Esophagus squamous epithelium (tissue), 5 donors: ENCODE data around the gene ARFGAP3. TPM values are rescaled to one million over a fixed set of nuclear protein-coding genes. Genes with fewer than 3 reads are reported as not detected.

ENCODE experiments used
- DNase-seq: peaks from one replicate; lab custom pipeline; 2025; lab: John Stamatoyannopoulos, UW
- H3K27ac ChIP-seq, 4 donors: fragments of 200-600 bp; sonication (generic); one replicate each; pipeline ENCODE4 v1.5.1; 2016 to 2019; ENCODE audit warnings: mild to moderate bottlenecking in 1 of 4
- H3K27me3 ChIP-seq, 4 donors: fragments of 200-600 bp; sonication (generic); 1 replicate in 3 of 4; 2 replicates in 1 of 4; pipeline versions ENCODE4 v1.5.1 to v1.6.0; 2017 to 2021; ENCODE audit warnings: antibody characterized with exemption in 1 of 4
- H3K36me3 ChIP-seq, 3 donors: fragments of 200-600 bp; sonication (generic); one replicate each; pipeline ENCODE4 v1.5.1; 2016 to 2019
- H3K4me1 ChIP-seq, 3 donors: fragments of 200-600 bp; sonication (generic); one replicate each; pipeline ENCODE4 v1.5.1; 2017 to 2019
- H3K4me3 ChIP-seq, 4 donors: fragments of 200-600 bp; sonication (generic); 1 replicate in 3 of 4; 2 replicates in 1 of 4; pipeline ENCODE4 v1.5.1; 2016 to 2019; ENCODE audit warnings: mild to moderate bottlenecking in 2 of 4, moderate library complexity in 1 of 4
- H3K9me3 ChIP-seq, 3 donors: fragments of 200-600 bp; sonication (generic); one replicate each; pipeline ENCODE4 v1.5.1; 2016 to 2019
- CTCF ChIP-seq, 6 experiments: fragments of 450-650 bp in 4 of 6; fragments of 200-600 bp in 2 of 6; sonication (generic) in 2 of 6; IDR thresholded peaks; one replicate each; pipeline ENCODE4 v1.5.1; 2016 to 2019; ENCODE audit warnings: antibody characterized with exemption in 6 of 6, mild to moderate bottlenecking in 4 of 6, moderate library complexity in 4 of 6
- POLR2A ChIP-seq, 4 donors: fragments of 450-650 bp; IDR thresholded peaks; one replicate each; pipeline ENCODE4 v1.6.1; 2017; ENCODE audit warnings: antibody characterized with exemption in 4 of 4, mild to moderate bottlenecking in 4 of 4, moderate library complexity in 3 of 4
- WGBS, 2 donors: methylation state at CpG; one replicate each; pipeline ENCODE4 v1.1.5; 2018; 5-methylcytosine and 5-hydroxymethylcytosine counted together
- intact Hi-C: fragments of 100-400 bp; cut with DNase I; formaldehyde crosslinking; loops from one replicate; pipeline ENCODE4 v1.15.0; 2022
- total RNA-seq, 4 donors: library from RNA; depleted of rRNA; stranded (reverse); fragments of >200 nt; gene quantifications; one replicate each; pipeline ENCODE4 v1.1.0, GENCODE V29; 2016
- donor health status: DM: yes; HTN: yes; CAD: no.

Gene ARFGAP3
- total RNA-seq, 4 donors from 2014 or later = 27.3 to 35.1 (median 30.5) TPM

DNA sequence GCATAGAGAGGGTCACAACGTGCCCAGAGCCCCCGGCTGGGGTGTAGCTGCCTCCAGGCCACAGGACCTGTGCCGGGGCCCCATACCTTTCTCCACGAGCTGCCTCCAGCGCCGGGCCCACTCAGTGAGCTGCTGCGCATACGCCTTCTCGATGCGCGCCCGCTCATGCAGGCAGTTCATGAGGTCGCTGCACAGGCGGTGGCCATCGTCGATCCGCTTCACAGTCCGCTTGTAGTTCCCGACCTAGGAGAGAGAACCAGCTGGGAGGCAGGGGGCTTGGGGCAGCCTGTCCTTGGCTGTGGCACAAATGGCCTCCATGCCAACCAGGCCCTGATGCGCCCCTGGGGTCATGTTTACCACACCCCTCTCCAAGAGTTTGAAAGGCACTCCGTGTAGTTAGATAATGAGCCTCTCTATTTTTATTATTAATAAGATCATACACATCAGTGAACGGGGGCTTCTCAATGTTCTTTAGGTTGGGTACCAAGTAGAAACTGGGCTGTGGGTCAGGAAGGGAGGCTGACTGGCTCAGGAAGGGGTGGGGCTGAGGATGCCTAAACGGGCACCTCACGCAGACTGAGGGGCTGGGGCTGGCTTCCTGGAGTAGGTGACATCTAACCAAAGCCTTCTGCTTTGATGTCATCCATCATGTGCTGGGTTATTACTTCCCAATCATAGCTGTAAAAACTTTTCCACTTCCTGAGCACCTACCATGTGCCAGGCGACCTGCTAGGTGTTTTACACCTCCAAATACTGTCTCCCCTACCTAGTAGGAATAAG lies 36.5 kb upstream of the ARFGAP3 start:
- Histone ChIP-seq H3K4me3 (no peak overlapping the region), H3K27me3 (no peaks in the 10 kb centered on the region), H3K36me3 (peaks cover 0 to 56% (median 5%) of the 10 kb centered on the region in 3 donors), H3K9me3 (no peaks in the 10 kb centered on the region), H3K4me1 (peaks cover 7 to 64% (median 13%) of the 10 kb centered on the region in 3 donors), H3K27ac (peak overlapping the region in 1 of 4 donors; percentile 10)
- DNase-seq = no peak
- no peak for TF ChIP-seq CTCF (IDR thresholded peaks at IDR 0.05)
- TF ChIP-seq POLR2A (IDR thresholded peaks at IDR 0.05) = no peak
- intact Hi-C loops = no loop called here
- WGBS, 2 donors = 81 to 82% methylated on average over 13 to 24 of the region's 25 CpGs

DNA sequence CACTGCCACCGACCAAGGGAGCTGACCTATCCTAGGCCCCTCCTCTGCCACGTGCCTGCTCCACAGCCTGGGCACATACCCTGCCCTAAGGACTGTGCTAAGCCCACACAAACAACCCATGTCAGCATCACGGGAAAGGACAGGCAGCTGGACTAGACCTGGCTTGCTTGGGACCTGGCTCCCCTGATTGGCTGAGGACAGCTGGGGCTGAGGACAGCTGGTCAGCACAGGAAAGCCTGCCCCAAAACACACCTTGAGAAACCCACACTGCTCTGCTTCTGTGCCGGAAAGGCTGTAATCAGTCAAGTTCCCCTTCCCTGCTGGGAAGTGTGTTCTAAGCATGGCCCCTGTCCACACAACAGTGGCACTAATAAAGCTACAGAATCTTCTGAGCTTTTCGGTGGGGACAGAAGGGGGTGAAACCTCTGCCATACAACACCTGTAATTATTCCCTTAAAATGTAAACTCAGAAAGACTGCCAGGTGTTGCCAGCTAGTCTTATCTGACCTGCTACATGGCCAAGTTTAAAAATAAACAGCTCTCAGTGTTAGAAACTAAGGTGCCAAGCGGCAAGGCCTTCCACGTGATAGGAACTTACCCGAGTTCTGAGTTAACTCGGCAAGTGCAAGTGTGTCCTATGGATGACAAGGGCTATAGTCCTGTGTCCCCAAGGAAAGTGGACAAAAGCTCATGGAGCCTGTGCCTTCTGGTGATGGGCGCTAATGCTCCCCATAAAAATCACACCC lies 35.7 kb upstream of the ARFGAP3 start:
- intact Hi-C loops = no loop called here

DNA sequence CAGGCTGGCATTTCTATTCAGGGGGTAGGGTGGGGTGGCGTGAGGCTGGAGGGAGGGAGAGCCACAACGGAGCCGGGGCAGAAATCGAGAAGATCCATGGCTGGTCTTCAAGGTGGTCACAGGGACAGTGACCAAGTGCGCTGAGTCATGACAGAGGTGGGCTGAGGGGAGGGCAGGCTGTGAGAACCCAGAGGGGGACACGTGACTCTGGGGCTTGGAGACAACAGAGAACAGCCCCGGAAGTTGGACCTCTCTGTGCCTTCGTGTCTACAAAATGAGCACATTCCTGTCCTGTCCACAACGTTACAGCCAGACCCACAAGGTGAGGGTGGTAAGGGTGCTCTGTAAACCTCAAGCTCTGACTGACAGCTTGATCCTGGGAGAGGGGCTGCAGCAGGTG lies 35.1 kb upstream of the ARFGAP3 start:
- H3K27ac ChIP-seq = peak overlapping the region in 1 of 4 donors; percentile 7
- WGBS, 2 donors = 66 to 80% methylated on average over 6 to 8 of the region's 9 CpGs
- TF ChIP-seq CTCF (IDR thresholded peaks at IDR 0.05) (no peak), POLR2A (IDR thresholded peaks at IDR 0.05) (no peak)
- H3K27me3 ChIP-seq = no peaks in the 10 kb centered on the region
- DNase-seq = no peak
- no peaks in the 10 kb centered on the region for H3K9me3 ChIP-seq
- no peak overlapping the region for H3K4me3 ChIP-seq
- H3K36me3 ChIP-seq = peaks cover 0 to 70% (median 15%) of the 10 kb centered on the region in 3 donors
- H3K4me1 ChIP-seq = peaks cover 11 to 73% (median 18%) of the 10 kb centered on the region in 3 donors
- intact Hi-C loops = no loop called here

More for the DNA sequence above, 35.7 kb upstream of the ARFGAP3 start:
- no peak for DNase-seq
- peak overlapping the region in 1 of 4 donors; percentile 10 for H3K27ac ChIP-seq
- TF ChIP-seq CTCF (IDR thresholded peaks at IDR 0.05) (no peak), POLR2A (IDR thresholded peaks at IDR 0.05) (no peak)
- H3K27me3 ChIP-seq = no peaks in the 10 kb centered on the region
- no peak overlapping the region for H3K4me3 ChIP-seq
- no peaks in the 10 kb centered on the region for H3K9me3 ChIP-seq
- 75 to 82% methylated on average over 5 to 6 of the region's 10 CpGs for WGBS, 2 donors
- peaks cover 0 to 64% (median 11%) of the 10 kb centered on the region in 3 donors for H3K36me3 ChIP-seq
- peaks cover 11 to 72% (median 18%) of the 10 kb centered on the region in 3 donors for H3K4me1 ChIP-seq

DNA sequence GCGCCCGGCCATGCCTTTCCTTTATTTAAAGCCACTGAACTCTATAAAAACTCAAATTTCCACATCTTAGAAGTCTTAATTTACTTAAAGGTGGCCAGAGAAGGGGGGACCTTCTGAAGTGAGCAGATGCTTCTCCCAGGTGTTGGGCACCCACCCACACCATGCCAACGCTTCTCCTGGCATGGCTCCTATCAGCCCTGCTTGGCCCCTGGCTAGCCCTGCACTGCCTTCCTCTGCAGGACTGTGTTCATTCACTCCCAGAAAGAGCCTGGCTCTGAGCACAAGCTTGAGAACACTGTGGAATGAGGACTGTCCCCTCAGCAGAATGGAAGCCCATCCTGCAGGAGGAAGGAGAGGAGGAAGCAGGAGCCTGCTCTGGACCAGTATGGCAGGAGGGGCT lies 34.6 kb upstream of the ARFGAP3 start:
- Histone ChIP-seq H3K36me3 (peaks cover 0 to 74% (median 19%) of the 10 kb centered on the region in 3 donors), H3K27ac (no peak overlapping the region), H3K4me1 (peaks cover 11 to 69% (median 18%) of the 10 kb centered on the region in 3 donors), H3K4me3 (no peak overlapping the region), H3K9me3 (no peaks in the 10 kb centered on the region), H3K27me3 (no peaks in the 10 kb centered on the region)
- no peak for DNase-seq
- TF ChIP-seq POLR2A (IDR thresholded peaks at IDR 0.05) (no peak), CTCF (IDR thresholded peaks at IDR 0.05) (no peak)
- WGBS, 2 donors = 90 to 100% methylated on average over 2 to 3 of the region's 3 CpGs
- intact Hi-C loops = no loop called here

GRCh38 chr22:42891008-42891407 lies 33.9 kb upstream of the ARFGAP3 start:
- H3K4me1 ChIP-seq = peaks cover 11 to 65% (median 18%) of the 10 kb centered on the region in 3 donors
- no peaks in the 10 kb centered on the region for H3K27me3 ChIP-seq
- no peak overlapping the region for H3K27ac ChIP-seq
- WGBS, 2 donors = 84 to 87% methylated on average over 12 to 13 of the region's 13 CpGs
- intact Hi-C loops = no loop called here
- no peak for TF ChIP-seq CTCF (IDR thresholded peaks at IDR 0.05)
- no peak for TF ChIP-seq POLR2A (IDR thresholded peaks at IDR 0.05)
- no peak overlapping the region for H3K4me3 ChIP-seq
- DNase-seq = no peak
- no peaks in the 10 kb centered on the region for H3K9me3 ChIP-seq
- H3K36me3 ChIP-seq = peaks cover 0 to 81% (median 22%) of the 10 kb centered on the region in 3 donors
